ENCODE results near the gene MGRN1. TPM values are rescaled to one million over a fixed set of nuclear protein-coding genes. Genes with fewer than 3 reads are reported as not detected.

The MGRN1 gene
- total RNA-seq, 1 experiment from 2014 or later, result 72.3 TPM

DNA sequence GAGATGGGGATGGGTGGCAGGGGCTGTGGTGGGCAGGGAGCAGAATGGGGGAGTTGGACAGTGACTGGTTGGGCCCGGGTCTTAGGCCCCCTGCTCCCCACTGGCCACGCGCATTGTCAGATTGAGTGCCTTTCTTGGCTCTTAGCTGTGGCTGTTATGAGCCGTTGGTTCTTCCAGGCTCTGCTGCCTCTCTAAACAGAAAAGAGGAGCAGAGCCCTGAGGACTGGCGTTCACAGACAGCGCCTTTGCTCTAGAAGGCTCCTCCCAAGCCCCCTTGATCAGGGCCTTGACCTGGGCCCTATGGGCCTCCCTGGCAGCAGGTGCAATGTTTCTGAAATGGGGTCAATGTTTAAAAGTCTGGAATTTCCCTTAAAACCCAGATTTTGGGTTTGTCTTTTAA lies 54.0 kb downstream of the MGRN1 start:
- Mint-ChIP-seq H3K9me3 (ENCODE audit: unreplicated experiment) (no peaks in the 10 kb centered on the region), H3K4me1 (ENCODE audit: low read depth, unreplicated experiment) (no peaks in the 10 kb centered on the region), H3K36me3 (ENCODE audit: insufficient read depth, unreplicated experiment) (peaks cover 39% of the 10 kb centered on the region), H3K4me3 (ENCODE audit: unreplicated experiment) (no peak overlapping the region), H3K27ac (ENCODE audit: unreplicated experiment) (no peak overlapping the region), H3K27me3 (ENCODE audit: insufficient read depth, unreplicated experiment) (no peaks in the 10 kb centered on the region)
- H3K27me3 ChIP-seq (replicated peaks; ENCODE audit: control insufficient read depth, insufficient read depth, low read length), result no peaks in the 10 kb centered on the region
- H3K36me3 ChIP-seq (ENCODE audit: control insufficient read depth, insufficient read depth, low read length), result peaks cover 5% of the 10 kb centered on the region
- ChIA-PET POLR2A (no interaction called here), CTCF (no interaction called here)
- H3K4me1 ChIP-seq, result no peaks in the 10 kb centered on the region
- no peak overlapping the region for H3K4me3 ChIP-seq (ENCODE audit: low read depth, low read length)
- no peaks in the 10 kb centered on the region for H3K9me3 ChIP-seq
- TF ChIP-seq, protein P1, sequence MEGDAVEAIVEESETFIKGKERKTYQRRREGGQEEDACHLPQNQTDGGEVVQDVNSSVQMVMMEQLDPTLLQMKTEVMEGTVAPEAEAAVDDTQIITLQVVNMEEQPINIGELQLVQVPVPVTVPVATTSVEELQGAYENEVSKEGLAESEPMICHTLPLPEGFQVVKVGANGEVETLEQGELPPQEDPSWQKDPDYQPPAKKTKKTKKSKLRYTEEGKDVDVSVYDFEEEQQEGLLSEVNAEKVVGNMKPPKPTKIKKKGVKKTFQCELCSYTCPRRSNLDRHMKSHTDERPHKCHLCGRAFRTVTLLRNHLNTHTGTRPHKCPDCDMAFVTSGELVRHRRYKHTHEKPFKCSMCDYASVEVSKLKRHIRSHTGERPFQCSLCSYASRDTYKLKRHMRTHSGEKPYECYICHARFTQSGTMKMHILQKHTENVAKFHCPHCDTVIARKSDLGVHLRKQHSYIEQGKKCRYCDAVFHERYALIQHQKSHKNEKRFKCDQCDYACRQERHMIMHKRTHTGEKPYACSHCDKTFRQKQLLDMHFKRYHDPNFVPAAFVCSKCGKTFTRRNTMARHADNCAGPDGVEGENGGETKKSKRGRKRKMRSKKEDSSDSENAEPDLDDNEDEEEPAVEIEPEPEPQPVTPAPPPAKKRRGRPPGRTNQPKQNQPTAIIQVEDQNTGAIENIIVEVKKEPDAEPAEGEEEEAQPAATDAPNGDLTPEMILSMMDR (IDR thresholded peaks at IDR 0.05; ENCODE audit: insufficient read depth in 1 of 2, low read depth in 1 of 2, low read length in 1 of 2, severe bottlenecking in 1 of 2, unreplicated experiment in 1 of 2), result no peak
- intact Hi-C loops (cut with micrococcal nuclease; ENCODE audit: unreplicated experiment), result no loop called here
- BruUV-seq (replicated peaks), result no TSS peak
- no peak for DNase-seq

DNA sequence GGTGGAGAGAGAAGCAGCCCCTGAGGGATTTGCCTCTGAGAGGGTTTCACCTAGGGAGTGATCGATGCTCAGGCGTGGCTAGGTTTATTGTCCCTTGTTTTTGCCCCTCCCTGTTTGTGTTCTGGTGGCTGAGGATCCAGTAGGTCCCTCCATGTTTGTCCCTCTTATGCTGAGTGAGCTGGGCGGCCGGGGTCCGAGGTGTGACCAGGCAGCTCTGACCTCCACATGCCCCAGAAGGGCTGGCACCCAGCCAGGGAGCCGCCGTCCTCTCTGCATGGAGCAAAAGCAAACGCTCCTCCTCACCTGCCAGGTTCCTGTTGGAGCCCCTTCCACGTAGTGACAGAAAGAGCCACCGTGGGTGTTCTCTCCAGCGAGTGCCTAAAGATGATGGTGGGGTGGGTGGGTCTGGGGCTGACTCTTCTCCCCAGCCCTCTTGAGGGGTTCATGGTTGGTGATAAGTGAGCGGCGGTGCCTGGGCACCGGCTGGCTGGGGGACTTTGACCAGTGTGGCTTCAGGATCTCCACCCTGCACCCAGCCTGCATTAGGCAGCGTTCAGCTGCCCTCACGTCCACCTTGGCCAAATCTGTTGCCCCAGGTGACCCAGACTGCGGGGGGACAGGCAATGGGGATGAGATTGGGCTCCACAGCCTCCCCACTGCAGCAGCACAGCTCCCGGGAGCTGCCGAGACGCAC lies 54.7 kb downstream of the MGRN1 start:
- POLR2A ChIA-PET, result no interaction called here
- DNase-seq, result no peak
- Histone ChIP-seq H3K27me3 (replicated peaks; ENCODE audit: control insufficient read depth, insufficient read depth, low read length) (no peaks in the 10 kb centered on the region), H3K4me3 (ENCODE audit: low read depth, low read length) (no peak overlapping the region), H3K4me1 (no peaks in the 10 kb centered on the region), H3K36me3 (ENCODE audit: control insufficient read depth, insufficient read depth, low read length) (peaks cover 7% of the 10 kb centered on the region), H3K9me3 (no peaks in the 10 kb centered on the region)
- CTCF ChIA-PET, result no interaction called here
- H3K4me1 Mint-ChIP-seq (ENCODE audit: low read depth, unreplicated experiment), result no peaks in the 10 kb centered on the region
- no peak overlapping the region for H3K27ac Mint-ChIP-seq (ENCODE audit: unreplicated experiment)
- no peaks in the 10 kb centered on the region for H3K27me3 Mint-ChIP-seq (ENCODE audit: insufficient read depth, unreplicated experiment)
- H3K9me3 Mint-ChIP-seq (ENCODE audit: unreplicated experiment), result no peaks in the 10 kb centered on the region
- H3K4me3 Mint-ChIP-seq (ENCODE audit: unreplicated experiment), result no peak overlapping the region
- no TSS peak for BruUV-seq (replicated peaks)
- intact Hi-C loops (cut with micrococcal nuclease; ENCODE audit: unreplicated experiment), result no loop called here
- TF ChIP-seq, protein P1 (IDR thresholded peaks at IDR 0.05; ENCODE audit: insufficient read depth in 1 of 2, low read depth in 1 of 2, low read length in 1 of 2, severe bottlenecking in 1 of 2, unreplicated experiment in 1 of 2), result no peak
- peaks cover 36% of the 10 kb centered on the region for H3K36me3 Mint-ChIP-seq (ENCODE audit: insufficient read depth, unreplicated experiment)

DNA sequence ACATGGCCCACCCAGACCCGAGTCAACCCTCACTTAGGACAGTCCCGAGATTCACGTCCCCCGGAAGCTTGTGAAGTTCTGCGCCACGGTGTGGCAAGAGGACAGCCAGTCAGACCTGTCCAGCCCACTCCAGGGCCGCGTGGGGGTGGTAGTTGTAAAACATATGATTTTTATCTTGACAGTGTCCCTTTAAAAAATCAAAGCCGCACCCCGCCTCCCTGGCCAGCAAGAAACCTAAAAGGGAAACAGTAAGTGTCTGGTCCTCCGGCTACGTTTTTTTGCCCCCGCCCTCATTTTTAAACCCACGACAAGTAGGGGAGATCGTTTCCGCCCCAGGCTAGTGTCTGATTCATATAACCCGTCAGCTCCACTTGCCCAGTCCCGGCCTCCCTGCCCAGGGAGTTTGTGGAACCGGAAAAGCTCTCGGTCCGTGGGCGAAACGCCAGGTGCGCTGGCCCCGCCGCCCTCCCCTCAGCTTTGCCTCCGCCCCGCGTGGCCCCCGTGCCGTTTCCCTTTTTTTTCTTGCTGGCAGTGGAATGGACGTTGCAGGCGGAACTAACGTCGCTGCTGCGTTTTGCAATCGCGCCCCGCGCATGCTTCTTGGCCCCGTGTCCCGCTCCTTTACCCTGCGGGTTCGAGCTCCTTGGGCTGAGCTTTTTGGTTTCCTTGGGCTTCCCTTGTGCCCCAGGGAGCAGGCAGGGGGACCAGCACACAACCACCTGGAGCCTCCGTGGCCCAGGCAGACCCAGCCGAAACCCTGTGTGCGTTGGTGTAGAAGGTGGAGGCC lies 55.4 kb downstream of the MGRN1 start:
- ChIA-PET POLR2A (no interaction called here), CTCF (interaction anchor here (0.5 to 0.6 kb wide), 2 partner anchors 17 to 1545 kb away, joined by 3 to 5 read pairs; partner anchors contain the start of gene ZNF213)
- no peak overlapping the region for H3K27ac Mint-ChIP-seq (ENCODE audit: unreplicated experiment)
- no peak for DNase-seq
- H3K4me1 Mint-ChIP-seq (ENCODE audit: low read depth, unreplicated experiment), result no peaks in the 10 kb centered on the region
- BruUV-seq (replicated peaks), result no TSS peak
- intact Hi-C loops (cut with micrococcal nuclease; ENCODE audit: unreplicated experiment), result no loop called here
- H3K9me3 Mint-ChIP-seq (ENCODE audit: unreplicated experiment), result no peaks in the 10 kb centered on the region
- Histone ChIP-seq H3K4me3 (ENCODE audit: low read depth, low read length) (no peak overlapping the region), H3K36me3 (ENCODE audit: control insufficient read depth, insufficient read depth, low read length) (peaks cover 7% of the 10 kb centered on the region), H3K27me3 (replicated peaks; ENCODE audit: control insufficient read depth, insufficient read depth, low read length) (no peaks in the 10 kb centered on the region), H3K4me1 (no peaks in the 10 kb centered on the region), H3K9me3 (no peaks in the 10 kb centered on the region)
- H3K27me3 Mint-ChIP-seq (ENCODE audit: insufficient read depth, unreplicated experiment), result no peaks in the 10 kb centered on the region
- no peak overlapping the region for H3K4me3 Mint-ChIP-seq (ENCODE audit: unreplicated experiment)
- TF ChIP-seq, protein P1 (IDR thresholded peaks at IDR 0.05; ENCODE audit: insufficient read depth in 1 of 2, low read depth in 1 of 2, low read length in 1 of 2, severe bottlenecking in 1 of 2, unreplicated experiment in 1 of 2), result no peak
- H3K36me3 Mint-ChIP-seq (ENCODE audit: insufficient read depth, unreplicated experiment), result peaks cover 36% of the 10 kb centered on the region
